Measurements from ENCODE around the gene SMYD3.

Gene SMYD3

DNA sequence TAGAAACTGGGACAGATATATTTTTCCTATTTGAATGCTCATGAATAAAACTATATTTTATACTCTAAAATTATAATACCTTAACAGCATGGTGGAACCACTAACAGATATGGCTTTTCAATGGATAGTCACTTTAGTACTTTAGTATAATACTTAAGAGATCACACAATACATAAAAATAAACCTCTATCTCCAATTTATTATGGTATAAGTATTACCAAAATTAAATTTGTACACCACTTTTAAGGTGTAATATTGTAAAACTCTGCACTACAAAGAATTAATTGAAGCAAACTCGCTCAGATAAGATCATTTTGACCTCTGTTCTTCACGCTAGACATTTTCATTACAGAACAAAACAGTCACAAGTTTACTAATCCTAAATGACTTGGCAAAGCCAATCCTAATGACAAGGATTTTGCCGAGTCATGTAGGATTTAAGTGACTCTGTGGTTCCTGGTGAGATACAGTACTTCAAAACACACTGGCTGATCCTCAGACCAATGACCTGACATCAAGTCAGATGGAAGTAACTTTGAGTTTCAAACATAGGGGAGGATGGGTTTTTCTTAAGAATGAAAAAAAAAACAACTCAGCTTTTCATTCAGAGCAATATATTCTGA, 200.6 kb downstream of the SMYD3 start:
- Histone ChIP-seq H3K4me1 (peaks cover 13% of the 10 kb centered on the region), H3K27me3 (ENCODE audit: low read depth) (no peaks in the 10 kb centered on the region), H3K4me3 (no peak overlapping the region), H3K9me3 (no peaks in the 10 kb centered on the region), H3K36me3 (replicated peaks) (no peaks in the 10 kb centered on the region)
- peak in 1 of 2 experiments; percentile 50 for DNase-seq (ENCODE audit: low spot score in 2 of 2)
- in situ Hi-C loops (cut with MboI; ENCODE audit: low sequenced_read_pairs) = no loop called here

DNA sequence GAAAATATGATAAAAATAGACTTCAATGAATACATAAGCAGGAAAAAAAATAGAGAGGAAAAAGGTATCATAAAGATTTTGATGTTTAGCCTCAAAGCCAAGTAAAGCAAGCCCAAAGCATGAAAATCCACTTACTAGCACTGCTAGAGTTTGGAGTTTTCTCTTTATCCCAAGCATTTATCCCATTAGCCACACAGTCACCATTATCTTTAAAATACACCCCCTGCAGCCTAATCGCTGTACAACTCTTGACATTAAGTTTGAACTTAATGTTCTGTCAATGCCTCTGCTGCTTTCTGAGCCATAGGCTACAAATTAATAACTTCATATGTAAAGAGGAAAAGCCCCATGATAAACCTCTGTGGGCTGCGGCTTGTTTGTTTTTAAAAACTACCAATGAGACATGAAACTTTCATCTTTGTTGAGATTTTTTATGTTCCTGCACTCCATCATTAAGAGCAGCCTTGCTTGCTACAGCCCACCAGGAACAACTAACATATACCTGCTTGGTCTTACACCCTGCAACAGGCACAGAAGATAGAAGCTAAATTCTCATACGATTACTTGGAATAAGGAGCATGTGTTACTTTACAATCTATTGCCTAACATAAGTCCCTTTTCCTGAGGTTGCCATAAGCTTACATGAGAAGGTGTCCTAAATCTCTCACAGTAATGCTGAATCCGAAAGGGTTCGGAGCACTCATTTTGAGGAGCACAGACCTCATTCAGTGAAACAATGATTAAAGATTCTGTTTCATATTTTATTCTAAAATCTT, 202.4 kb downstream of the SMYD3 start:
- in situ Hi-C loops (cut with MboI; ENCODE audit: low sequenced_read_pairs) = no loop called here
- H3K9me3 ChIP-seq = no peaks in the 10 kb centered on the region
- H3K4me1 ChIP-seq = peaks cover 17% of the 10 kb centered on the region
- no peak overlapping the region for H3K4me3 ChIP-seq
- H3K27me3 ChIP-seq (ENCODE audit: low read depth) = no peaks in the 10 kb centered on the region
- no peak for DNase-seq (ENCODE audit: low spot score in 2 of 2)
- no peaks in the 10 kb centered on the region for H3K36me3 ChIP-seq (replicated peaks)

DNA sequence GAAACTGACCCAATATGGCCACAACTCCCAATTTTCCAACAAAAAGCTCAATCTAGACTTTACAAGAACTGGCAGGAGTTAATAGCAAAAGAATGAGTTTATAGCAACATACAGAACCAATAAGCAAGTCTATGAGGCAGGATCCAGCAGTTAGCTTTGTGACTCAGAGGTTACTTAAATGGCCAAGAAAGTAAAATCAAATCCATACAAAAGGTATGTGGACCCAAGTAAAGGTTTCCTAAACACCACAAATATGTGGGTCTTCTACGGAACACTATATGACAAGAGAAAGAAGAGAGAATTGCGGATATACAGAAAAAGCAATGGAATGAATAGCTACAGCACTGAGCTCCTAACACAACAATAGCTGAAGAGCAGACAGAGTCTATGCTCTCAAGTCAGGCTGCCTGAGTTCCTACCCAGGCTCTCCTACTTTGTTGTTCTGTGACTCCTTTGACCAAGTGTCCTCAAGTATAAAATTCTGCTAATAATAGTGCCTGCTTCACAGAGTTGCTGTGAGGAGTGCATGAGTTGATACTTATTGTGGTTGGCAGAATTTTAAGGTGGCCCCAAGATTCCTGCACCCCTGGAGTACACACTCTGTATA, 204.3 kb downstream of the SMYD3 start:
- Histone ChIP-seq H3K4me1 (peaks cover 17% of the 10 kb centered on the region), H3K4me3 (no peak overlapping the region), H3K36me3 (replicated peaks) (no peaks in the 10 kb centered on the region), H3K9me3 (no peaks in the 10 kb centered on the region), H3K27me3 (ENCODE audit: low read depth) (no peaks in the 10 kb centered on the region)
- in situ Hi-C loops (cut with MboI; ENCODE audit: low sequenced_read_pairs) = no loop called here
- DNase-seq (ENCODE audit: low spot score in 2 of 2) = no peak

DNA sequence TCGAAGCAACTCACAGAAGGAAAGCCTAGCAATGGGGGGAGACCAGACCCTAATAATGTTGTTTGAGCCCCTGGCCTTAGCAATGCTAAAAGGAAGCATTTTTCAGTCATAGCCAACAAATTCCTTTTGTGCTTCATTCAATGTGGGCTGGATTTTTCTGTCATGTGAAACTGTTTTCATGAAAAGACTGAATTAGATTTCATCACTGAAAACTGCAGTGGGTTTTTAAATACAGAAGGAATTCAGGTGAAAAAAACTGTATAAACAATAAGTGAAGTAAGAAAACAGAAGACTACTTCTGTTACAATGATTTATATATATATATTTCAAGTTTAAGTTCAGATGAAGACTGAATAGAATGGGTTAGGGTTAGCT, 204.8 kb downstream of the SMYD3 start:
- in situ Hi-C loops (cut with MboI; ENCODE audit: low sequenced_read_pairs) = no loop called here
- DNase-seq (ENCODE audit: low spot score in 2 of 2) = no peak
- H3K4me3 ChIP-seq = no peak overlapping the region
- no peaks in the 10 kb centered on the region for H3K27me3 ChIP-seq (ENCODE audit: low read depth)
- H3K36me3 ChIP-seq (replicated peaks) = no peaks in the 10 kb centered on the region
- peaks cover 17% of the 10 kb centered on the region for H3K4me1 ChIP-seq
- no peaks in the 10 kb centered on the region for H3K9me3 ChIP-seq

DNA sequence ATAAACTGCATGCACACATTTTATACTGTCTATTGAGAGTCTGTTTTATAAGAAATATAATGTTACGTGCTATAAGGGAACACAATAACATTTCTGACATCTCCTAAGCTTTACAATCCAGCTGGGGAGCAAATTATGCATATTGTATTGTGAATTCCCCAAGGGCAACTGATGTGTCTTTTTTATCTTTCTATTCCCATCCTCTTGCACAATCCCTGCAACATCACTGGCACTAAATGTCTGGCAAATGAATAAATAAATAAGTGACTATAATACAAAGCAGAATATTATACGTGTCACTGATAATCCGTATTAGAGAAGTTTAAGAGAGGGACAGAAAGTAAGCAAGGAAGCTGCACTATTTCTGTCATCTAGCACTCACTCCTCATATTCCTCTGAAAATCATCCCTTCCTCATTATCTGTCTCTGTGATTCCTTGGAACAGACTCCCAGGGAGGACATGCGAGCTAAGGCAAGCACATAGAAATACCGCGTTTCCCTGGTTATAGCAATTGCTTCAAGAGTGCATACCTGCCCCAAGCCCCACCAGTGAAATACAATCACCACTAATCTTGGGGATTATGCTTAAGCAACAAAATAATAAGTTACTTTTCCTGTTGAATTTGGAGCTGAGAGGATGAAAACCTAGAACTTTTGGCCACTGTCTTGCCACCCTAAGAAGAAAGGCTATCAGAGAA, 205.4 kb downstream of the SMYD3 start:
- in situ Hi-C loops (cut with MboI; ENCODE audit: low sequenced_read_pairs) = no loop called here
- DNase-seq (ENCODE audit: low spot score in 2 of 2) = no peak

DNA sequence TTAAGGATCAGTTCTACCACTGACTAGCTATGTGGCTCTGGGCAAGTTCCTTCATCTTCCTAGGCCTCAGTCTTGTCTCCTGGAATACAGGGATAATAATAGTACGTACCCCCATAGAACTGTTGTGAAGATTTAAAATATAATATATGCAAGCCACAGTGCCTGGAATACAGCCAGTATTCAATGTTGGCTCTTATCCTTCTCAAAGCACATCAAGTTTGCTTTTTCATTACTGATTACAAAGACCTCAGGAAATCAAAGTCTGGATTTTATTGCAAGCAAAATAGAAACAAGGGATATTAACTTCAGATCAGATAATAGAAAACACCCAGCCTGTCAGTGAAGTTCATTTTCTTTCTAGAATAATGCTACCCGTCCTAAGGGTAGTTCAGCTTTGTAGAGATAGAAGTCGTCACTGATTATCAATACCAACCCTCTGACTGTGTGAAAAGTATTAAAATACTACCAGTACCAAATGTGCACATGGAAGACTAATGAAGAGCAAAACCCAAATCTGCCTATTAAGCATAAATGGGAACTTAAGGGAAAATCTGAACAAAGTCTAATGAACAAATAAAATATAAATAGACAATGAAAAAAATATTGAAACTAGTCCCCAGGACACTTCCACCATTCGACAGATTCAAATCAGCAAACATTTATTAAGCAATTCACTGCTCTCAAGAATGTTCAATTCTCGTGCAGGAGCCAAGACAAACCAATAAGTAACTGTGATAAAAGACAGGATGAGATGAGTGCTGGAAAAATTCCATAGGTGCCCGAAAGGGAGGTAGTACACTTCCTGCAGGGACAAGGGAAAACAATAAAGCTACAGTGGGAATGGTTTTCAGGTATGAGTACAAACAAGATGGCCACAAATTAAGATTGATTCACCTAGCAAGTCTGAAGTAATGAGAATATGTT, 206.2 kb downstream of the SMYD3 start:
- Histone ChIP-seq H3K4me3 (no peak overlapping the region), H3K4me1 (peaks cover 10% of the 10 kb centered on the region), H3K9me3 (no peaks in the 10 kb centered on the region), H3K27me3 (ENCODE audit: low read depth) (no peaks in the 10 kb centered on the region), H3K36me3 (replicated peaks) (no peaks in the 10 kb centered on the region)
- in situ Hi-C loops (cut with MboI; ENCODE audit: low sequenced_read_pairs) = no loop called here
- no peak for DNase-seq (ENCODE audit: low spot score in 2 of 2)

More for the DNA sequence above, 205.4 kb downstream of the SMYD3 start:
- Histone ChIP-seq H3K4me3 (no peak overlapping the region), H3K9me3 (no peaks in the 10 kb centered on the region), H3K36me3 (replicated peaks) (no peaks in the 10 kb centered on the region), H3K27me3 (ENCODE audit: low read depth) (no peaks in the 10 kb centered on the region), H3K4me1 (peaks cover 14% of the 10 kb centered on the region)

DNA sequence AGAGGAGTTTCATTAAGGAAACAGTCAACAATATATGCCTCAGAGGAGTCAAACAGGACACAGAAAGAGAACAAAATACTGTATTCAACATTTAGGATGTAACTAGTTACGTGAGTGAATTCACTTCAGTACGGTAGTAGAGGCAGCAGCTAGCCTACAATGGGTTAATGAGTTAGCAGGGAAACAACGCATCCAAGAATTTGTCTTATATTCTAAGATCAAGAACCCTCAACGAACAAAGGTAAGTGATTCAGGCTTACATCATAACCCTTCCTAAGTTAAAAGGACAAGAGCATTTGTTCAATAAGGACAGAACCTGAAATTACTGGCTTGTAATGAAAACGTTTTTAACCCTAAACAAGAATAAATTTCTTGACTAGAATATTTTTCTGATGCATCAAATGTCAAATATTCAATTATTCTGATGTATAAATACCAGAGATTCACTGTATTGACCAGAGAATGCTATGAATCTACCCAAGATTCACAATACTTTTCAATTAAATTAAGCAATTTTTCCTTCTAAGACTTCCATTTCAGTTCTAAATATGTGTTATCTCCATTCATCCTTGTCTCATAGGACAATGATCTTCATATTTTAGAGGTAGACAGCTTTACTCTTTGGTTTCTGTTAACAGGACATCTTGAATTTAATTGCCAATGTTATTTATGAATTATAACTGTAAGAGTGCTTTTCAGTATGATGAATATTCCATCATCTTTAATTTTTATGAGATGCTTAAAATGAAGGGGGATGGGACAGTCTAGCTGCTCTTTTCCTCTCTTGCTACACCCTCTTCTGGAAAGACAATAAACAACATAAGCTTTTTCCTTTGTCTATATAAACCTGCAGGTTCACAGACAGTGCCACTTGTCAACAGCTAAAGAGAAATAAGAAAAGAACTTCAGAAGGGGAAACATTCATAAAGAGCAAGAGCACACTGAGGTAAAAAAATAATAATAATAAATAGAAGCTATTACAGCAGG, 209.5 kb downstream of the SMYD3 start:
- H3K9me3 ChIP-seq = no peaks in the 10 kb centered on the region
- H3K27me3 ChIP-seq (ENCODE audit: low read depth) = no peaks in the 10 kb centered on the region
- in situ Hi-C loops (cut with MboI; ENCODE audit: low sequenced_read_pairs) = no loop called here
- no peak for DNase-seq (ENCODE audit: low spot score in 2 of 2)
- H3K4me3 ChIP-seq = no peak overlapping the region
- peaks cover 10% of the 10 kb centered on the region for H3K4me1 ChIP-seq
- no peaks in the 10 kb centered on the region for H3K36me3 ChIP-seq (replicated peaks)

DNA sequence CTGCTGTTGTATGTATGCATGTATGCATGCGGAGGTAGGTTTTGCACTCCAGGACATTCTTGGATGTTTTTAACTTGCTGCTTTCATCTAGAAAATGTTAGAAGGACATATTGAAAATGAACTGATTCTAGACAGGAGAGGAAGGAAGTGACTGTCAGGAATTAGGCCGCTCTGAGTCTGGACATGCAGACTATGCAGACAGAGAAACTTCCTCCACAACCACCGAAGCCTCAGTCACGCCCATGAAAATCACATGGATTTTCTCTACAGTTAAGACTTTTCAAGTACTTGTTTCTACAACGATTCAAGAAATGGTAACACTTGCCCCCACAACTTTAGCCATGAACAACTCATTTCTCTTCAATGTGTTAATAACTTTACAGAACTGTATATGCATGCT, 211.1 kb downstream of the SMYD3 start:
- Histone ChIP-seq H3K4me1 (no peaks in the 10 kb centered on the region; the same call in 1 of the 2 replicates), H3K27me3 (ENCODE audit: low read depth) (no peaks in the 10 kb centered on the region), H3K36me3 (replicated peaks) (no peaks in the 10 kb centered on the region), H3K9me3 (no peaks in the 10 kb centered on the region), H3K4me3 (no peak overlapping the region)
- DNase-seq (ENCODE audit: low spot score in 2 of 2) = no peak
- in situ Hi-C loops (cut with MboI; ENCODE audit: low sequenced_read_pairs) = no loop called here

DNA sequence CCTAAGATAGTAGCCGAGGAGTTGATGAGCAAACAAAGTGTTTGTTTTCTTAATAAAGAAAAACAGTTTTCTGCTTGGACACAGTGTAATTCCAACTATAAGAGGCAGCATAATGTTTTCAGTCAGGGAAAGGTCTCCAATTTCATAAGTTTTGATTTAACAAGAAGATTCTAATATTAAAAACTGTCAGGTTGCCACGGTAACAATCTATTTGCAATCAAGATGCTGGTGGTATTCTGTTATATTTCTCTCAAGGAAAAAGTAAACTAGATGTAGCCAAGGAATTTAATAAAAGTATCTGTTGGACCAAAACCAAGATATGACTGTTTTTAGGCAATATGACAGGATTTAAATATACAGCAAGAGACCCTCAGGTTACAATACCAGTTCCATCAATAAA, 211.7 kb downstream of the SMYD3 start:
- no peaks in the 10 kb centered on the region for H3K9me3 ChIP-seq
- no peak for DNase-seq (ENCODE audit: low spot score in 2 of 2)
- peaks cover 4% of the 10 kb centered on the region for H3K4me1 ChIP-seq
- in situ Hi-C loops (cut with MboI; ENCODE audit: low sequenced_read_pairs) = no loop called here
- no peak overlapping the region for H3K4me3 ChIP-seq
- H3K27me3 ChIP-seq (ENCODE audit: low read depth) = no peaks in the 10 kb centered on the region
- no peaks in the 10 kb centered on the region for H3K36me3 ChIP-seq (replicated peaks)

DNA sequence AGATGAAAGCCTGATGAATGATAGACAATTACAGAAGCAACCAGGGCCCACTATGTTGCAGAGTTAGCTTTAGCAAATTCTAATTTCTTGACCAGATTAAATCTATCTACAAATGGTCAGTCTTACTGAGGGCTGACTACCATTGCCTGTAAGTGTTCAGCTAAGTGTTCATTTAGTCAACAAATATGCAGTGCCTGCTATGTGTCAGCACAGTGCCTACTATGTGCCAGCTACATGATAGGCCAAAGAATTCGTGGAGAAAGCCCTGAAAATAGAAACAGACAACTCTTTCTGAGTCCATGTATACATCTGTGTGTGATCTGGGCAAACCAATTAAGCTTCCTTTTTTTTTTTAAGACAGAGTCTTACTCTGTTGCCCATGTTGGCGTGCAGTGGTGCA, 212.8 kb downstream of the SMYD3 start:
- no peak for DNase-seq (ENCODE audit: low spot score in 2 of 2)
- H3K27me3 ChIP-seq (ENCODE audit: low read depth) = no peaks in the 10 kb centered on the region
- no peaks in the 10 kb centered on the region for H3K36me3 ChIP-seq (replicated peaks)
- H3K4me1 ChIP-seq = peaks cover 11% of the 10 kb centered on the region
- H3K4me3 ChIP-seq = no peak overlapping the region
- in situ Hi-C loops (cut with MboI; ENCODE audit: low sequenced_read_pairs) = no loop called here
- no peaks in the 10 kb centered on the region for H3K9me3 ChIP-seq

DNA sequence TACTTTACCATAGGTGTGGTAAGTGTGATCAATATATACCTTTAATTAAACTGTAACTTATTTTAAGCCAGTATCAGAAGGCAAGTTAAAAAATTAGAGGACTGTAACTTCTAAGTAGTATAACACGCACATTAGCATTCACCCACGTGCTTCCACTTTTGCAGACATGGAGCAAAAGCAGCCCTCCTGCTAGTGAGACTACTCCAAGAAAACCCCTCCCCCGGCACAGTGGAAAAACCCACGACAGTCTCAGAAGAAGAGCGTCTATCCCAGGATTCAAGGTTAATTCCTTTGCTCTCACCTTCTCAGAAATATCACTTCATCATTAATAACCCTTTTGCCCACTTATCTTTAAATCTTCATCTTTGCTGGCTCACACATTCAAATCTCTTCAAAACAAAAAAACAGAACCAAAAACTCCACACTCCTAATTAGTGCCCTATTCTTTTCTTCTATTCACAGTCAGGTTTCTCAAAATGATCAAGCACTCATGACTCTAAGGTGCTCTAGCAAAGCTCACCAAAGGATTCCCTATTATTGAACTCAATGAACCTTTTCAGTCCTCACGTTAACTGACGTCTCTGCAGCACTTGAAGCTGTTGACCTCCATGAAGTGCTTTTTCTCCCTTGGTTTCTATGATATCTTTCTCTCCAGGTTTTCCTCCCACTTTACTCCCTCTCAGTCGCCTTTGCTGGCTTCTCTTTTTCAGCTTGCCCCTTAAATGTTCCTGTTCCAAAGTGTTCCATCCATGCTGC, 213.5 kb downstream of the SMYD3 start:
- no peak for DNase-seq (ENCODE audit: low spot score in 2 of 2)
- in situ Hi-C loops (cut with MboI; ENCODE audit: low sequenced_read_pairs) = no loop called here
- Histone ChIP-seq H3K27me3 (ENCODE audit: low read depth) (no peaks in the 10 kb centered on the region), H3K4me3 (no peak overlapping the region), H3K9me3 (no peaks in the 10 kb centered on the region), H3K4me1 (peaks cover 11% of the 10 kb centered on the region), H3K36me3 (replicated peaks) (no peaks in the 10 kb centered on the region)

DNA sequence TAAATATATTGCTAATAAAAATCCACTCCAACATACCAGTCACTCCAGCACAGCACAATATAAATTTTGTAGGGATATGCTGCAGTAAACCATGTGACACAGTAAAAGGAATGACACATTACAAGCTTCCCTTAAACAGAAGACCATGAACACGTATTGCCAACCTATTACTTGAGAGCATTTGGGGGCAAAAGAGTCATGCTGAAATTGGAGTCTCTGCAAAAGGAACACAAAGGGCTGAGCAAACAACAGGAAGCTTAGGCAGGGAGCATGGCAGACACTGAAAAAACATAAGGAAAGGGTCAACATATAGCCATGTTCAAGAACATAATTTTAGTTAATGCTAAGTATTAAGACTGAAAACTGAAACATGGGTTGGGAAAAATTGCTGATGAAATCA, 214.5 kb downstream of the SMYD3 start:
- in situ Hi-C loops (cut with MboI; ENCODE audit: low sequenced_read_pairs) = no loop called here
- H3K36me3 ChIP-seq (replicated peaks) = no peaks in the 10 kb centered on the region
- no peak for DNase-seq (ENCODE audit: low spot score in 2 of 2)

More for the DNA sequence above, 214.5 kb downstream of the SMYD3 start:
- no peaks in the 10 kb centered on the region for H3K27me3 ChIP-seq (ENCODE audit: low read depth)
- H3K9me3 ChIP-seq = no peaks in the 10 kb centered on the region
- peaks cover 11% of the 10 kb centered on the region for H3K4me1 ChIP-seq
- no peak overlapping the region for H3K4me3 ChIP-seq

Data from HAP-1 (cell line).